HEK293 (cell line): Measurements from ENCODE around the gene LRRC27.

ENCODE experiments used
- CTCF ChIA-PET: fragments of 350-600 bp; formaldehyde crosslinking; extraction: SDS; loops from one replicate; lab custom pipeline; 2021; ENCODE audit warnings: antibody characterized with exemption; lab: Yijun Ruan, JAX
- POLR2A ChIA-PET: fragments of 300-600 bp; formaldehyde crosslinking; extraction: SDS; loops from one replicate; lab custom pipeline; 2020; ENCODE audit warnings: antibody characterized with exemption, inconsistent platforms; lab: Yijun Ruan, JAX
- H3K27ac ChIP-seq: fragments of 200-500 bp; sonication (Bioruptor generic); 2 replicates; pipeline ENCODE4 v1.5.1; 2014; ENCODE audit warnings: low read depth, low read length, control low read depth, inconsistent platforms; ENCODE audit errors: extremely low read depth
- H3K36me3 ChIP-seq, 2 experiments: fragments of 200-500 bp in 1 of 2; sonication (Bioruptor generic) in 1 of 2; 1 replicate in 1 of 2; 2 replicates in 1 of 2; pipeline ENCODE4 v1.5.1; 2014 to 2017; ENCODE audit warnings: inconsistent platforms in 2 of 2, low read length in 2 of 2; ENCODE audit not compliant: control insufficient read depth in 2 of 2, insufficient read depth in 1 of 2
- H3K4me1 ChIP-seq: fragments of 200-500 bp; sonication (Bioruptor generic); 2 replicates; pipeline ENCODE4 v1.5.1; 2014; ENCODE audit warnings: mild to moderate bottlenecking, low read length, inconsistent platforms; ENCODE audit not compliant: control insufficient read depth, insufficient read depth
- H3K4me3 ChIP-seq: 2 replicates; pipeline ENCODE4 v1.5.1; 2011; ENCODE audit warnings: low read depth, mild to moderate bottlenecking, control low read depth, low read length, moderate library complexity
- H3K9me3 ChIP-seq: fragments of 200-500 bp; sonication (Bioruptor generic); 2 replicates; pipeline ENCODE4 v1.5.1; 2014; ENCODE audit warnings: low read depth, low read length, inconsistent platforms; ENCODE audit not compliant: control insufficient read depth, insufficient read depth
- BCL11A ChIP-seq: fragments of 450-650 bp; formaldehyde crosslinking; IDR thresholded peaks from 2 replicates; pipeline ENCODE4 v1.5.1; 2016; ENCODE audit warnings: low read depth, missing biosample characterization, missing genetic modification characterization
- BCL11B ChIP-seq: fragments of 450-650 bp; formaldehyde crosslinking; IDR thresholded peaks from 2 replicates; pipeline ENCODE4 v1.5.1; 2016; ENCODE audit warnings: low read depth, missing biosample characterization, missing genetic modification characterization
- GLIS2 ChIP-seq: fragments of 450-650 bp; formaldehyde crosslinking; IDR thresholded peaks from 2 replicates; pipeline ENCODE4 v1.5.1; 2016; ENCODE audit warnings: missing biosample characterization, missing genetic modification characterization
- IKZF3 ChIP-seq: fragments of 450-650 bp; IDR thresholded peaks from 2 replicates; pipeline ENCODE4 v1.5.0; 2018; ENCODE audit warnings: missing biosample characterization, mild to moderate bottlenecking, missing genetic modification characterization, moderate library complexity
- SCRT1 ChIP-seq: fragments of 450-650 bp; formaldehyde crosslinking; IDR thresholded peaks from 2 replicates; pipeline ENCODE4 v1.5.1; 2016; ENCODE audit warnings: missing biosample characterization, missing genetic modification characterization, borderline replicate concordance
- SP7 ChIP-seq: fragments of 450-650 bp; formaldehyde crosslinking; IDR thresholded peaks from 2 replicates; pipeline ENCODE4 v1.5.1; 2016; ENCODE audit warnings: missing biosample characterization, missing genetic modification characterization
- ZBTB17 ChIP-seq: fragments of 450-650 bp; formaldehyde crosslinking; IDR thresholded peaks from 2 replicates; pipeline ENCODE4 v1.5.1; 2016; ENCODE audit warnings: missing biosample characterization, missing genetic modification characterization
- ZBTB7A ChIP-seq: fragments of 450-650 bp; formaldehyde crosslinking; IDR thresholded peaks from 2 replicates; pipeline ENCODE4 v1.5.1; 2016; ENCODE audit warnings: low read depth, missing biosample characterization, missing genetic modification characterization
- ZFHX2 ChIP-seq: fragments of 450-650 bp; formaldehyde crosslinking; conservative IDR thresholded peaks from 2 replicates; pipeline ENCODE4 v1.5.1; 2016; ENCODE audit warnings: missing biosample characterization, missing genetic modification characterization
- ZNF169 ChIP-seq: fragments of 450-650 bp; formaldehyde crosslinking; IDR thresholded peaks from 2 replicates; pipeline ENCODE4 v1.5.1; 2016; ENCODE audit warnings: missing biosample characterization, missing genetic modification characterization
- ZNF174 ChIP-seq: fragments of 450-650 bp; formaldehyde crosslinking; IDR thresholded peaks from 2 replicates; pipeline ENCODE4 v1.5.0; 2017; ENCODE audit warnings: missing biosample characterization, mild to moderate bottlenecking, missing genetic modification characterization
- ZNF175 ChIP-seq: fragments of 450-650 bp; formaldehyde crosslinking; IDR thresholded peaks from 2 replicates; pipeline ENCODE4 v1.5.1; 2016; ENCODE audit warnings: missing biosample characterization, missing genetic modification characterization
- ZNF223 ChIP-seq: fragments of 450-650 bp; formaldehyde crosslinking; IDR thresholded peaks from 2 replicates; pipeline ENCODE4 v1.5.1; 2016; ENCODE audit warnings: missing biosample characterization, missing genetic modification characterization
- ZNF23 ChIP-seq: fragments of 450-650 bp; formaldehyde crosslinking; IDR thresholded peaks from 2 replicates; pipeline ENCODE4 v1.5.1; 2016; ENCODE audit warnings: missing biosample characterization, missing genetic modification characterization, borderline replicate concordance
- ZNF521 ChIP-seq: fragments of 450-650 bp; formaldehyde crosslinking; IDR thresholded peaks from 2 replicates; pipeline ENCODE4 v1.5.1; 2017; ENCODE audit warnings: missing biosample characterization, mild to moderate bottlenecking, missing genetic modification characterization
- ZNF544 ChIP-seq: fragments of 450-650 bp; formaldehyde crosslinking; IDR thresholded peaks from 2 replicates; pipeline ENCODE4 v1.5.0; 2017; ENCODE audit warnings: missing biosample characterization, missing genetic modification characterization
- ZNF555 ChIP-seq: fragments of 450-650 bp; formaldehyde crosslinking; conservative IDR thresholded peaks from 2 replicates; pipeline ENCODE4 v1.5.1; 2017; ENCODE audit warnings: missing biosample characterization, mild to moderate bottlenecking, missing genetic modification characterization, inconsistent platforms
- ZNF621 ChIP-seq: fragments of 450-650 bp; formaldehyde crosslinking; IDR thresholded peaks from 2 replicates; pipeline ENCODE4 v1.5.1; 2017; ENCODE audit warnings: missing biosample characterization, missing genetic modification characterization
- ZNF660 ChIP-seq: fragments of 450-650 bp; IDR thresholded peaks from 2 replicates; pipeline ENCODE4 v1.5.1; 2018; ENCODE audit warnings: missing biosample characterization, mild to moderate bottlenecking, missing genetic modification characterization
- ZNF76 ChIP-seq: fragments of 450-650 bp; formaldehyde crosslinking; IDR thresholded peaks from 2 replicates; pipeline ENCODE4; 2016; ENCODE audit warnings: low read depth, missing biosample characterization, missing genetic modification characterization, borderline replicate concordance
- ZNF785 ChIP-seq: fragments of 450-650 bp; formaldehyde crosslinking; IDR thresholded peaks from 2 replicates; pipeline ENCODE4 v1.5.1; 2016; ENCODE audit warnings: missing biosample characterization, missing genetic modification characterization
- ZSCAN23 ChIP-seq: fragments of 450-650 bp; formaldehyde crosslinking; IDR thresholded peaks from 2 replicates; pipeline ENCODE4 v1.5.1; 2016; ENCODE audit warnings: missing biosample characterization, missing genetic modification characterization
- TF ChIP-seq, protein P1 (sequence below): sonication (generic); formaldehyde crosslinking; IDR thresholded peaks from 2 replicates; pipeline ENCODE4 v1.8.1; 2022; ENCODE audit warnings: mild to moderate bottlenecking, moderate library complexity, missing genetic modification reagents
- TF ChIP-seq, protein P2 (sequence below): fragments of 450-650 bp; formaldehyde crosslinking; IDR thresholded peaks from 2 replicates; pipeline ENCODE4 v1.5.1; 2016; ENCODE audit warnings: missing biosample characterization, missing genetic modification characterization
- TF ChIP-seq, protein P3 (sequence below): fragments of 450-650 bp; formaldehyde crosslinking; IDR thresholded peaks from 2 replicates; pipeline ENCODE4 v1.5.1; 2016; ENCODE audit warnings: missing biosample characterization, missing genetic modification characterization
- TF ChIP-seq, protein P4 (sequence below): fragments of 450-650 bp; formaldehyde crosslinking; IDR thresholded peaks from 2 replicates; pipeline ENCODE4 v1.5.1; 2016; ENCODE audit warnings: missing biosample characterization, missing genetic modification characterization
- TF ChIP-seq, protein P5 (sequence below): fragments of 450-650 bp; formaldehyde crosslinking; IDR thresholded peaks from 2 replicates; pipeline ENCODE4 v1.5.1; 2017; ENCODE audit warnings: missing biosample characterization, mild to moderate bottlenecking, missing genetic modification characterization, moderate library complexity

Gene LRRC27

DNA sequence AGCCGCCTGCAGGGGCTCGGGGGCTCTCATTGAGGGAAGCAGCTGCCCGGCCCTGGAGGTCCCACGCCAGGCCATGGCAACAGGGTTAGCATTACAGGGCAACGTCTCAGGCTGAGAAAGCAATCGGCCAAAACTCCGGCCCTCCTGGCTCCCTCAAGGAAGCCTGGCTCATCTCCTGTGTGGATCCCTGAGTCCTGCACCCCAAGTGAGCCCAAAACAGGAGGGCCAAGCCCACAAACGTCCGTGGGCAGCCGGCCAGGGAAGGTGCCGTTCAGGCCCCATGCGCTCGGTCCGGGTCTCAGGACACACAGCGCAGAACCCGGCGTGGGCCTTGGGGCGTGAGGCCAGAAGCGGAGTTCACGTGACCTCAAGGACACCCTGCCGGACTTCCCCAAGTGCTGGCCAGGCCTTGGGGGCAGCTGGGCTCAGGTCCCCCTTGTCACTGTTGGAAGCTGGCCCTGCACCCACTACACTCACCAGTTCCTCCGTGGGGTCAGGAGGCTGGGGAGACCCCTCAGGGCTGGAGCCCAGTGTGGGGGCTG lies 57.0 kb downstream of the LRRC27 start:
- ChIA-PET CTCF (no interaction called here), POLR2A (no interaction called here)
- TF ChIP-seq BCL11A (tag by site-specific recombination) (peak; percentile 50; the same call in 1 of the 2 replicates), ZNF621 (tag by site-specific recombination) (no peak), ZNF23 (tag by site-specific recombination) (no peak), SP7 (tag by site-specific recombination) (no peak), ZNF785 (no peak), BCL11B (tag by site-specific recombination) (peak; percentile 71; the same call in 1 of the 2 replicates), ZNF174 (tag by site-specific recombination) (no peak), ZBTB7A (tag by site-specific recombination) (0 out of 2 replicates have a peak, but pooled peaks have one; percentile 14), SCRT1 (tag by site-specific recombination) (no peak), IKZF3 (tag by site-specific recombination) (no peak), ZSCAN23 (tag by site-specific recombination) (no peak), ZNF521 (tag by site-specific recombination) (no peak), ZFHX2 (0 out of 2 replicates have a peak, but pooled peaks have one; percentile 15), ZNF175 (no peak), ZNF169 (tag by site-specific recombination) (no peak), ZNF76 (tag by site-specific recombination) (no peak), ZNF544 (tag by site-specific recombination) (no peak), GLIS2 (tag by site-specific recombination) (peak; percentile 63), ZNF660 (tag by site-specific recombination) (no peak), ZBTB17 (tag by site-specific recombination) (no peak), ZNF555 (tag by site-specific recombination) (no peak), ZNF223 (tag by site-specific recombination) (no peak)
- TF ChIP-seq, protein P1, sequence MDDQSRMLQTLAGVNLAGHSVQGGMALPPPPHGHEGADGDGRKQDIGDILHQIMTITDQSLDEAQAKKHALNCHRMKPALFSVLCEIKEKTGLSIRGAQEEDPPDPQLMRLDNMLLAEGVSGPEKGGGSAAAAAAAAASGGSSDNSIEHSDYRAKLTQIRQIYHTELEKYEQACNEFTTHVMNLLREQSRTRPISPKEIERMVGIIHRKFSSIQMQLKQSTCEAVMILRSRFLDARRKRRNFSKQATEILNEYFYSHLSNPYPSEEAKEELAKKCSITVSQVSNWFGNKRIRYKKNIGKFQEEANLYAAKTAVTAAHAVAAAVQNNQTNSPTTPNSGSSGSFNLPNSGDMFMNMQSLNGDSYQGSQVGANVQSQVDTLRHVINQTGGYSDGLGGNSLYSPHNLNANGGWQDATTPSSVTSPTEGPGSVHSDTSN (CRISPR knock-in tag) = no peak
- TF ChIP-seq, protein P2, sequence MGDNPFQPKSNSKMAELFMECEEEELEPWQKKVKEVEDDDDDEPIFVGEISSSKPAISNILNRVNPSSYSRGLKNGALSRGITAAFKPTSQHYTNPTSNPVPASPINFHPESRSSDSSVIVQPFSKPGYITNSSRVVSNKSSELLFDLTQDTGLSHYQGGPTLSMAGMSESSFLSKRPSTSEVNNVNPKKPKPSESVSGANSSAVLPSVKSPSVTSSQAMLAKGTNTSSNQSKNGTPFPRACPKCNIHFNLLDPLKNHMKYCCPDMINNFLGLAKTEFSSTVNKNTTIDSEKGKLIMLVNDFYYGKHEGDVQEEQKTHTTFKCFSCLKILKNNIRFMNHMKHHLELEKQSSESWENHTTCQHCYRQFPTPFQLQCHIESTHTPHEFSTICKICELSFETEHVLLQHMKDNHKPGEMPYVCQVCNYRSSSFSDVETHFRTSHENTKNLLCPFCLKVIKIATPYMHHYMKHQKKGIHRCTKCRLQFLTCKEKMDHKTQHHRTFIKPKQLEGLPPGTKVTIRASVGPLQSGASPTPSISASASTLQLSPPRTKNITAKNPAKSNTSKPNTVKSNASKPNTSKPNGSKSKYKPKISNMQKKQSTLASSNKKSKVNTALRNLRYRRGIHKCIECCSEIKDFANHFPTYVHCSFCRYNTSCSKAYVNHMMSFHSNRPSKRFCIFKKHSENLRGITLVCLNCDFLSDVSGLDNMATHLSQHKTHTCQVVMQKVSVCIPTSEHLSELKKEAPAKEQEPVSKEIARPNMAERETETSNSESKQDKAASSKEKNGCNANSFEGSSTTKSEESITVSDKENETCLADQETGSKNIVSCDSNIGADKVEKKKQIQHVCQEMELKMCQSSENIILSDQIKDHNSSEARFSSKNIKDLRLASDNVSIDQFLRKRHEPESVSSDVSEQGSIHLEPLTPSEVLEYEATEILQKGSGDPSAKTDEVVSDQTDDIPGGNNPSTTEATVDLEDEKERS (tag by site-specific recombination) = no peak
- TF ChIP-seq, protein P3, sequence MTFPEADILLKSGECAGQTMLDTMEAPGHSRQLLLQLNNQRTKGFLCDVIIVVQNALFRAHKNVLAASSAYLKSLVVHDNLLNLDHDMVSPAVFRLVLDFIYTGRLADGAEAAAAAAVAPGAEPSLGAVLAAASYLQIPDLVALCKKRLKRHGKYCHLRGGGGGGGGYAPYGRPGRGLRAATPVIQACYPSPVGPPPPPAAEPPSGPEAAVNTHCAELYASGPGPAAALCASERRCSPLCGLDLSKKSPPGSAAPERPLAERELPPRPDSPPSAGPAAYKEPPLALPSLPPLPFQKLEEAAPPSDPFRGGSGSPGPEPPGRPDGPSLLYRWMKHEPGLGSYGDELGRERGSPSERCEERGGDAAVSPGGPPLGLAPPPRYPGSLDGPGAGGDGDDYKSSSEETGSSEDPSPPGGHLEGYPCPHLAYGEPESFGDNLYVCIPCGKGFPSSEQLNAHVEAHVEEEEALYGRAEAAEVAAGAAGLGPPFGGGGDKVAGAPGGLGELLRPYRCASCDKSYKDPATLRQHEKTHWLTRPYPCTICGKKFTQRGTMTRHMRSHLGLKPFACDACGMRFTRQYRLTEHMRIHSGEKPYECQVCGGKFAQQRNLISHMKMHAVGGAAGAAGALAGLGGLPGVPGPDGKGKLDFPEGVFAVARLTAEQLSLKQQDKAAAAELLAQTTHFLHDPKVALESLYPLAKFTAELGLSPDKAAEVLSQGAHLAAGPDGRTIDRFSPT (tag by site-specific recombination) = 0 out of 2 replicates have a peak, but pooled peaks have one; percentile 14
- TF ChIP-seq, protein P4, sequence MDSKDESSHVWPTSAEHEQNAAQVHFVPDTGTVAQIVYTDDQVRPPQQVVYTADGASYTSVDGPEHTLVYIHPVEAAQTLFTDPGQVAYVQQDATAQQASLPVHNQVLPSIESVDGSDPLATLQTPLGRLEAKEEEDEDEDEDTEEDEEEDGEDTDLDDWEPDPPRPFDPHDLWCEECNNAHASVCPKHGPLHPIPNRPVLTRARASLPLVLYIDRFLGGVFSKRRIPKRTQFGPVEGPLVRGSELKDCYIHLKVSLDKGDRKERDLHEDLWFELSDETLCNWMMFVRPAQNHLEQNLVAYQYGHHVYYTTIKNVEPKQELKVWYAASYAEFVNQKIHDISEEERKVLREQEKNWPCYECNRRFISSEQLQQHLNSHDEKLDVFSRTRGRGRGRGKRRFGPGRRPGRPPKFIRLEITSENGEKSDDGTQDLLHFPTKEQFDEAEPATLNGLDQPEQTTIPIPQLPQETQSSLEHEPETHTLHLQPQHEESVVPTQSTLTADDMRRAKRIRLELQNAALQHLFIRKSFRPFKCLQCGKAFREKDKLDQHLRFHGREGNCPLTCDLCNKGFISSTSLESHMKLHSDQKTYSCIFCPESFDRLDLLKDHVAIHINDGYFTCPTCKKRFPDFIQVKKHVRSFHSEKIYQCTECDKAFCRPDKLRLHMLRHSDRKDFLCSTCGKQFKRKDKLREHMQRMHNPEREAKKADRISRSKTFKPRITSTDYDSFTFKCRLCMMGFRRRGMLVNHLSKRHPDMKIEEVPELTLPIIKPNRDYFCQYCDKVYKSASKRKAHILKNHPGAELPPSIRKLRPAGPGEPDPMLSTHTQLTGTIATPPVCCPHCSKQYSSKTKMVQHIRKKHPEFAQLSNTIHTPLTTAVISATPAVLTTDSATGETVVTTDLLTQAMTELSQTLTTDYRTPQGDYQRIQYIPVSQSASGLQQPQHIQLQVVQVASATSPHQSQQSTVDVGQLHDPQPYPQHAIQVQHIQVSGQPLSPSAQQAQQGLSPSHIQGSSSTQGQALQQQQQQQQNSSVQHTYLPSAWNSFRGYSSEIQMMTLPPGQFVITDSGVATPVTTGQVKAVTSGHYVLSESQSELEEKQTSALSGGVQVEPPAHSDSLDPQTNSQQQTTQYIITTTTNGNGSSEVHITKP (tag by site-specific recombination) = no peak
- TF ChIP-seq, protein P5, sequence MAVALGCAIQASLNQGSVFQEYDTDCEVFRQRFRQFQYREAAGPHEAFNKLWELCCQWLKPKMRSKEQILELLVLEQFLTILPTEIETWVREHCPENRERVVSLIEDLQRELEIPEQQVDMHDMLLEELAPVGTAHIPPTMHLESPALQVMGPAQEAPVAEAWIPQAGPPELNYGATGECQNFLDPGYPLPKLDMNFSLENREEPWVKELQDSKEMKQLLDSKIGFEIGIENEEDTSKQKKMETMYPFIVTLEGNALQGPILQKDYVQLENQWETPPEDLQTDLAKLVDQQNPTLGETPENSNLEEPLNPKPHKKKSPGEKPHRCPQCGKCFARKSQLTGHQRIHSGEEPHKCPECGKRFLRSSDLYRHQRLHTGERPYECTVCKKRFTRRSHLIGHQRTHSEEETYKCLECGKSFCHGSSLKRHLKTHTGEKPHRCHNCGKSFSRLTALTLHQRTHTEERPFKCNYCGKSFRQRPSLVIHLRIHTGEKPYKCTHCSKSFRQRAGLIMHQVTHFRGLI (tag by site-specific recombination) = no peak
- H3K27ac ChIP-seq = no peak overlapping the region
- H3K4me3 ChIP-seq = no peak overlapping the region
- no peaks in the 10 kb centered on the region for H3K9me3 ChIP-seq
- no peaks in the 10 kb centered on the region for H3K36me3 ChIP-seq
- H3K4me1 ChIP-seq = peaks cover 3% of the 10 kb centered on the region; the same call in 1 of the 2 replicates
